Tibial nerve (tissue), 4 donors: Measurements from ENCODE around the gene NEURL3. TPM values are rescaled to one million over a fixed set of nuclear protein-coding genes. Genes with fewer than 3 reads are reported as not detected.

Experiments
- DNase-seq, 2 donors: peaks; one replicate each; pipeline ENCODE4 v3.0.0-alpha.2; 2019; ENCODE audit warnings: low spot score in 2 of 2
- H3K27ac ChIP-seq, 4 donors: fragments of 200-600 bp; sonication (generic) in 3 of 4; one replicate each; pipeline ENCODE4 v1.5.1; 2017 to 2019; ENCODE audit warnings: mild to moderate bottlenecking in 1 of 4
- H3K27me3 ChIP-seq, 2 donors: fragments of 200-600 bp; sonication (generic) in 1 of 2; one replicate each; pipeline versions ENCODE4 v1.5.1 to v1.6.0; 2017 to 2019
- H3K36me3 ChIP-seq, 3 donors: fragments of 200-600 bp; sonication (generic); one replicate each; pipeline ENCODE4 v1.5.1; 2018 to 2019
- H3K4me1 ChIP-seq, 4 donors: fragments of 200-600 bp; sonication (generic) in 3 of 4; one replicate each; pipeline ENCODE4 v1.5.1; 2017 to 2019
- H3K4me3 ChIP-seq, 4 donors: fragments of 200-600 bp; sonication (generic) in 3 of 4; one replicate each; pipeline ENCODE4 v1.5.1; 2017 to 2019; ENCODE audit warnings: mild to moderate bottlenecking in 1 of 4, moderate library complexity in 1 of 4
- H3K9me3 ChIP-seq, 4 donors: fragments of 200-600 bp; sonication (generic) in 3 of 4; one replicate each; pipeline ENCODE4 v1.5.1; 2017 to 2019
- CTCF ChIP-seq, 5 experiments: fragments of 200-600 bp in 3 of 5; fragments of 450-650 bp in 2 of 5; sonication (generic) in 3 of 5; IDR thresholded peaks; one replicate each; pipeline ENCODE4 v1.5.1; 2016 to 2019; ENCODE audit warnings: antibody characterized with exemption in 5 of 5, mild to moderate bottlenecking in 3 of 5, moderate library complexity in 2 of 5
- EP300 ChIP-seq, 2 donors: sonication (generic); formaldehyde crosslinking; IDR thresholded peaks; one replicate each; pipeline ENCODE4 v1.6.1; 2017; ENCODE audit warnings: antibody characterized with exemption in 2 of 2, mild to moderate bottlenecking in 1 of 2
- POLR2A ChIP-seq, 2 donors: fragments of 450-650 bp; IDR thresholded peaks; one replicate each; pipeline ENCODE4 v1.6.1; 2017; ENCODE audit warnings: antibody characterized with exemption in 2 of 2, mild to moderate bottlenecking in 2 of 2, moderate library complexity in 2 of 2
- WGBS, 2 donors: methylation state at CpG; one replicate each; pipeline ENCODE4 v1.1.5; 2018; 5-methylcytosine and 5-hydroxymethylcytosine counted together
- total RNA-seq, 4 donors: library from RNA; depleted of rRNA; stranded (reverse); fragments of >200 nt; gene quantifications; one replicate each; pipeline ENCODE4 v1.1.0, GENCODE V29; 2016

The NEURL3 gene
- total RNA-seq, 4 donors from 2014 or later = 1.5 TPM; not detected in 3

- WGBS, 2 donors = 9 to 11% methylated on average over 24 of the region's 24 CpGs
- DNase-seq = peak; percentile 86 to 88
- Histone ChIP-seq H3K9me3 (no peaks in the 10 kb centered on the region), H3K27ac (peak overlapping the region; percentile 99 to 100 (median 100)), H3K4me1 (peaks cover 3 to 78% (median 37%) of the 10 kb centered on the region in 4 donors), H3K27me3 (no peaks in the 10 kb centered on the region), H3K4me3 (peak overlapping the region; percentile 89 to 100 (median 96)), H3K36me3 (peaks cover 0 to 8% (median 0%) of the 10 kb centered on the region in 3 donors)
- TF ChIP-seq POLR2A (IDR thresholded peaks at IDR 0.05) = peak; percentile 39 to 63
- TF ChIP-seq EP300 (IDR thresholded peaks at IDR 0.05) = peak; percentile 76 to 96
- TF ChIP-seq CTCF (IDR thresholded peaks at IDR 0.05) = no peak
Observed at GRCh38 chr2:96538487-96539214, 33.5 kb upstream of the NEURL3 start.

GRCh38 chr2:96537734-96538486 is 32.8 kb upstream of the NEURL3 start:
- Histone ChIP-seq H3K36me3 (peaks cover 0 to 6% (median 0%) of the 10 kb centered on the region in 3 donors), H3K4me1 (peaks cover 6 to 85% (median 44%) of the 10 kb centered on the region in 4 donors), H3K27ac (peak overlapping the region; percentile 99 to 100 (median 100)), H3K27me3 (no peaks in the 10 kb centered on the region), H3K9me3 (no peaks in the 10 kb centered on the region), H3K4me3 (peak overlapping the region; percentile 89 to 100 (median 96))
- no peak for DNase-seq
- TF ChIP-seq POLR2A (IDR thresholded peaks at IDR 0.05) (no peak), EP300 (IDR thresholded peaks at IDR 0.05) (no peak), CTCF (IDR thresholded peaks at IDR 0.05) (no peak)
- WGBS, 2 donors = 8 to 15% methylated on average over 15 to 33 of the region's 36 CpGs

GRCh38 chr2:96537066-96537733 is 32.0 kb upstream of the NEURL3 start:
- TF ChIP-seq EP300 (IDR thresholded peaks at IDR 0.05) (peak in 1 of 2 donors; percentile 31), POLR2A (IDR thresholded peaks at IDR 0.05) (no peak)
- WGBS, 2 donors = 0% methylated on average over 53 to 61 of the region's 61 CpGs
- H3K9me3 ChIP-seq = no peaks in the 10 kb centered on the region
- peak; percentile 55 to 69 for DNase-seq
- peak overlapping the region; percentile 99 to 100 (median 100) for H3K27ac ChIP-seq
- H3K36me3 ChIP-seq = no peaks in the 10 kb centered on the region
- peaks cover 6 to 89% (median 50%) of the 10 kb centered on the region in 4 donors for H3K4me1 ChIP-seq
- peak overlapping the region; percentile 89 to 100 (median 96) for H3K4me3 ChIP-seq
- no peaks in the 10 kb centered on the region for H3K27me3 ChIP-seq

- Histone ChIP-seq H3K4me1 (peaks cover 6 to 89% (median 53%) of the 10 kb centered on the region in 4 donors), H3K27me3 (no peaks in the 10 kb centered on the region), H3K27ac (peak within 1 kb of the TSS; percentile 99 to 100 (median 100)), H3K4me3 (peak within 1 kb of the TSS; percentile 89 to 100 (median 96)), H3K9me3 (no peaks in the 10 kb centered on the region), H3K36me3 (no peaks in the 10 kb centered on the region)
- 0 to 1% methylated on average over 44 to 60 of the region's 69 CpGs for WGBS, 2 donors
- peak; percentile 86 to 93 for DNase-seq
- TF ChIP-seq POLR2A (IDR thresholded peaks at IDR 0.05) = peak; percentile 98 to 100
- peak; percentile 25 to 77 (median 52) for TF ChIP-seq CTCF (IDR thresholded peaks at IDR 0.05)
- TF ChIP-seq EP300 (IDR thresholded peaks at IDR 0.05) = peak; percentile 45 to 92
Observed at GRCh38 chr2:96536445-96537065, 31.4 kb upstream of the NEURL3 start, which contains the start of gene ARID5A. ARID5A (plus strand) TSS chr2:96536752; CDS start chr2:96536827, 75 bp downstream.

- Histone ChIP-seq H3K4me3 (no peak overlapping the region), H3K27ac (peak overlapping the region in 1 of 4 donors; percentile 89), H3K36me3 (no peaks in the 10 kb centered on the region), H3K27me3 (no peaks in the 10 kb centered on the region), H3K9me3 (no peaks in the 10 kb centered on the region), H3K4me1 (peaks cover 6 to 88% (median 59%) of the 10 kb centered on the region in 4 donors)
- TF ChIP-seq CTCF (IDR thresholded peaks at IDR 0.05) (no peak), EP300 (IDR thresholded peaks at IDR 0.05) (no peak), POLR2A (IDR thresholded peaks at IDR 0.05) (no peak)
- 85 to 87% methylated on average over 4 of the region's 4 CpGs for WGBS, 2 donors
- no peak for DNase-seq
Observed at GRCh38 chr2:96535331-96535730, 30.2 kb upstream of the NEURL3 start.
